ENCODE results near the gene IL7R.
"Not testable (repeated sequence)": the region's sequence is repeated elsewhere in the genome, so short reads cannot be mapped to it uniquely, and the experiment has no call there.

IL7R gene

DNA sequence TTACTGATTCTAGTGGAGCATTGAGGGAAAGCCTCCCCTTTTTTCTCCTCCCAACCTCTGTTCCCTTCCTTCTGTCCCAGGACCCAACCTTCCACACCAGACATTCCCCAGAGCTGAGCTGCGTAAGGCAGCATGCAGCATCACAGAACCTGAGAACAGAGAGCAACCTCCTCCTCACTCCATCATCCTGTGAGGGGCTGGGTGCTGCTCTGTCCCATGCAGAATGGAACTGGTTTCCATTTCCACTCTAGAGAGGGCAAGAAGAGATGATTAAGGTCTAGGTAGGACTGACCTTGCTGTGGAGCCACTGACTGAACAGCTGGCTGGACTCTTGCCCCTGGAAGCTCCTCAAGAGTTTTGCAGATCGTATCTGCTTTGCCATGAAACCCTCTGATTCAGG lies 30.1 kb upstream of the IL7R start:
- Histone ChIP-seq H3K4me1 (ENCODE audit: insufficient read depth, low read length) (no peaks in the 10 kb centered on the region), H3K9me3 (ENCODE audit: control insufficient read depth, insufficient read depth, low read length) (no peaks in the 10 kb centered on the region), H3K9ac (ENCODE audit: low read depth, low read length) (no peak overlapping the region), H3K36me3 (ENCODE audit: insufficient read depth, low read length) (no peaks in the 10 kb centered on the region)

GRCh38 chr5:35828082-35828598 lies 28.6 kb upstream of the IL7R start:
- no peaks in the 10 kb centered on the region for H3K36me3 ChIP-seq (ENCODE audit: insufficient read depth, low read length)
- no peaks in the 10 kb centered on the region for H3K9me3 ChIP-seq (ENCODE audit: control insufficient read depth, insufficient read depth, low read length)

GRCh38 chr5:35830587-35830986 lies 26.1 kb upstream of the IL7R start:
- Histone ChIP-seq H3K4me1 (ENCODE audit: insufficient read depth, low read length) (no peaks in the 10 kb centered on the region), H3K9ac (ENCODE audit: low read depth, low read length) (no peak overlapping the region), H3K9me3 (ENCODE audit: control insufficient read depth, insufficient read depth, low read length) (0 out of 2 replicates have a peak, but pooled peaks cover 4% of the 10 kb centered on the region), H3K36me3 (ENCODE audit: insufficient read depth, low read length) (no peaks in the 10 kb centered on the region)

More at GRCh38 chr5:35828082-35828598, 28.6 kb upstream of the IL7R start:
- Histone ChIP-seq H3K4me1 (ENCODE audit: insufficient read depth, low read length) (no peaks in the 10 kb centered on the region), H3K9ac (ENCODE audit: low read depth, low read length) (no peak overlapping the region)

DNA sequence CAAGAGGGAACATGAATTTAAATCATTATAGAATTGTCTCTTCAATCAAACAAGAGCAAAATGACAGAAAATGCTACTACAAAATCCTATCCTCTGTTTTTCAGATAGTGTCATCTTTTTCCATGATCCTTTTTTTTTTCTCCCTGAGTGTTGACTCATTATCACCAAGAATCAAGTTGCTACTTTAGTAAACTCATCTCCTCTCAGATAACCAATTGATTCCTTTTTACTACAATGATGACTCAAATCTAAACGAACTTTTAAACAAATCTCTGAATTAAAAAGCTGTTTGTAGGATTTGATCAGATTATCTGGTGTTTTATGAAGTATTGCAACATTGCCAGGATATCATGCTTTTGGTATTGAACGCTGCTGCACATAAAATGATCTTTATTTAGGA lies 23.9 kb upstream of the IL7R start:
- H3K36me3 ChIP-seq (ENCODE audit: insufficient read depth, low read length) = no peaks in the 10 kb centered on the region
- 0 out of 2 replicates have a peak, but pooled peaks cover 4% of the 10 kb centered on the region for H3K9me3 ChIP-seq (ENCODE audit: control insufficient read depth, insufficient read depth, low read length)
- H3K9ac ChIP-seq (ENCODE audit: low read depth, low read length) = no peak overlapping the region
- H3K4me1 ChIP-seq (ENCODE audit: insufficient read depth, low read length) = no peaks in the 10 kb centered on the region

DNA sequence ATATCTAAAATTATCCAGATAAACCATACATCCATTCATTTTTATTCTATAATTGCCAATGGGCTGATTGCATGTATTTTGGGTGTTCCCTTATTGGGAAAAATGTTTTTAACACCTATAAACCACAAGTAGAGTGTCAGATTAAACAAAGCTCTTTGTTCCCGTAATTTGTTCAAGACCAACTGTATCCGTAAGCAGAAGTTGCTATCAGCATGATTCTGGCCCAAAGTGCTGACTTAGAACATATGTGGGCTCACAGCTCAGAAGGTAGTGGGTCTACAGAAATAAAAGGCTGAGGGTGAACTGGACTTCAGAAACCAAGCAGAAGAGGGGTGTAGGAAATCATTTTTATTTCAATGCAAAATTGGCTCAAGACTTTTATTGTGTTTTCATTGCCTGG lies 23.5 kb upstream of the IL7R start:
- H3K36me3 ChIP-seq (ENCODE audit: insufficient read depth, low read length) = no peaks in the 10 kb centered on the region
- H3K4me1 ChIP-seq (ENCODE audit: insufficient read depth, low read length) = no peaks in the 10 kb centered on the region
- H3K9me3 ChIP-seq (ENCODE audit: control insufficient read depth, insufficient read depth, low read length) = 0 out of 2 replicates have a peak, but pooled peaks cover 4% of the 10 kb centered on the region
- no peak overlapping the region for H3K9ac ChIP-seq (ENCODE audit: low read depth, low read length)

GRCh38 chr5:35835796-35836742 lies 20.6 kb upstream of the IL7R start:
- Histone ChIP-seq H3K9me3 (ENCODE audit: control insufficient read depth, insufficient read depth, low read length) (0 out of 2 replicates have a peak, but pooled peaks cover 4% of the 10 kb centered on the region), H3K9ac (ENCODE audit: low read depth, low read length) (no peak overlapping the region), H3K36me3 (ENCODE audit: insufficient read depth, low read length) (no peaks in the 10 kb centered on the region), H3K4me1 (ENCODE audit: insufficient read depth, low read length) (no peaks in the 10 kb centered on the region)

- Histone ChIP-seq H3K4me1 (ENCODE audit: insufficient read depth, low read length) (no peaks in the 10 kb centered on the region), H3K9ac (ENCODE audit: low read depth, low read length) (no peak overlapping the region), H3K9me3 (ENCODE audit: control insufficient read depth, insufficient read depth, low read length) (peaks cover 7% of the 10 kb centered on the region; the same call in 1 of the 2 replicates), H3K36me3 (ENCODE audit: insufficient read depth, low read length) (no peaks in the 10 kb centered on the region)
These were observed 18.2 kb upstream of the IL7R start for GRCh38 chr5:35838370-35839042.

GRCh38 chr5:35842856-35843255 lies 13.8 kb upstream of the IL7R start:
- H3K9me3 ChIP-seq (ENCODE audit: control insufficient read depth, insufficient read depth, low read length) = peaks cover 6% of the 10 kb centered on the region
- no peaks in the 10 kb centered on the region for H3K4me1 ChIP-seq (ENCODE audit: insufficient read depth, low read length)
- no peak overlapping the region for H3K9ac ChIP-seq (ENCODE audit: low read depth, low read length)
- H3K36me3 ChIP-seq (ENCODE audit: insufficient read depth, low read length) = no peaks in the 10 kb centered on the region

- H3K9ac ChIP-seq (ENCODE audit: low read depth, low read length); H3K9me3 ChIP-seq (ENCODE audit: control insufficient read depth, insufficient read depth, low read length); H3K4me1 ChIP-seq (ENCODE audit: insufficient read depth, low read length); H3K36me3 ChIP-seq (ENCODE audit: insufficient read depth, low read length): not testable (repeated sequence)
These were observed 11.2 kb upstream of the IL7R start for GRCh38 chr5:35845508-35845907.

GRCh38 chr5:35847491-35847890 lies 9.2 kb upstream of the IL7R start:
- Histone ChIP-seq H3K36me3 (ENCODE audit: insufficient read depth, low read length) (no peaks in the 10 kb centered on the region), H3K9me3 (ENCODE audit: control insufficient read depth, insufficient read depth, low read length) (peaks cover 5% of the 10 kb centered on the region), H3K9ac (ENCODE audit: low read depth, low read length) (no peak overlapping the region), H3K4me1 (ENCODE audit: insufficient read depth, low read length) (no peaks in the 10 kb centered on the region)

GRCh38 chr5:35847961-35848360 lies 8.7 kb upstream of the IL7R start:
- Histone ChIP-seq H3K9me3 (ENCODE audit: control insufficient read depth, insufficient read depth, low read length) (peaks cover 4% of the 10 kb centered on the region), H3K4me1 (ENCODE audit: insufficient read depth, low read length) (no peaks in the 10 kb centered on the region), H3K36me3 (ENCODE audit: insufficient read depth, low read length) (no peaks in the 10 kb centered on the region), H3K9ac (ENCODE audit: low read depth, low read length) (no peak overlapping the region)

DNA sequence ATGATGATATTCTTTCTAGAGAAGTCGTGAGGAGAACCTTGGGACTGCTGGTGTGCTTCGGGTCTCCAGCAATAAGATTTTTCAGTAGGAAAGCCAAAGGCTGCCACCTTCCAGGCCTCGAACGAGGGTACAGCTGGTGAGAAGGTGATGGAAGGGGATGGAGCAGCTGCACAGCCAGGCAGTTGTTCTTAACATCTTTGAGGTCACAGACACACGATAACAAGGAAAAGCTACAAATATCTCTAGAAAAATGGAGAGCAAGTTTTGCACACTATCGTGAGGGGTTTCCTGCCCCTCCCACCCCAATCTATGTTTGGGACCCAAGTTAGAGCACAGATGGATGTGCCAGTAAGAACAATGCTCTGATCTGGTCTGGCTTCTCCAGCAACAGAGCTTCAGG lies 6.8 kb upstream of the IL7R start:
- Histone ChIP-seq H3K9me3 (ENCODE audit: control insufficient read depth, insufficient read depth, low read length) (peaks cover 2% of the 10 kb centered on the region; the same call in 1 of the 2 replicates), H3K36me3 (ENCODE audit: insufficient read depth, low read length) (no peaks in the 10 kb centered on the region), H3K4me1 (ENCODE audit: insufficient read depth, low read length) (no peaks in the 10 kb centered on the region), H3K9ac (ENCODE audit: low read depth, low read length) (no peak overlapping the region)

- no peaks in the 10 kb centered on the region for H3K36me3 ChIP-seq (ENCODE audit: insufficient read depth, low read length)
- no peak overlapping the region for H3K9ac ChIP-seq (ENCODE audit: low read depth, low read length)
- H3K9me3 ChIP-seq (ENCODE audit: control insufficient read depth, insufficient read depth, low read length) = peaks cover 2% of the 10 kb centered on the region; the same call in 1 of the 2 replicates
- no peaks in the 10 kb centered on the region for H3K4me1 ChIP-seq (ENCODE audit: insufficient read depth, low read length)
These were observed 5.6 kb upstream of the IL7R start for GRCh38 chr5:35850967-35851680.

GRCh38 chr5:35852084-35852734 lies 4.5 kb upstream of the IL7R start:
- H3K9ac ChIP-seq (ENCODE audit: low read depth, low read length) = no peak overlapping the region
- H3K4me1 ChIP-seq (ENCODE audit: insufficient read depth, low read length) = peaks cover 4% of the 10 kb centered on the region; the same call in 1 of the 2 replicates
- H3K9me3 ChIP-seq (ENCODE audit: control insufficient read depth, insufficient read depth, low read length) = 0 out of 2 replicates have a peak, but pooled peaks cover 2% of the 10 kb centered on the region
- no peaks in the 10 kb centered on the region for H3K36me3 ChIP-seq (ENCODE audit: insufficient read depth, low read length)

Data from ES-I3 (cell line).